Motor neuron (in vitro differentiated cells): Measurements from ENCODE around the gene CLIP3. TPM values are rescaled to one million over a fixed set of nuclear protein-coding genes. Genes with fewer than 3 reads are reported as not detected.

ENCODE experiments used
- ATAC-seq, 8 experiments: fragments of 200-7000 bp; cut with Tn5 transposase; replicated peaks in 6 of 8; 2 replicates each; pipeline ENCODE4 v1.8.0; 2021; ENCODE audit warnings: mild to moderate bottlenecking in 8 of 8, moderate library complexity in 8 of 8
- H3K27ac ChIP-seq, 2 donors: fragments of 250-450 bp; sonication (Bioruptor Pico); 2 replicates each; pipeline ENCODE4 v1.9.0; 2021; ENCODE audit warnings: antibody characterized with exemption in 2 of 2, mild to moderate bottlenecking in 2 of 2, moderate library complexity in 1 of 2
- H3K4me1 ChIP-seq, 2 donors: fragments of 250-450 bp; sonication (Bioruptor Pico); replicated peaks in 1 of 2; 2 replicates each; pipeline ENCODE4 v1.6.1; 2021; ENCODE audit warnings: antibody characterized with exemption in 2 of 2, mild to moderate bottlenecking in 2 of 2, moderate library complexity in 1 of 2
- H3K4me3 ChIP-seq, 5 donors: fragments of 250-450 bp; sonication (Bioruptor Pico); 2 replicates each; pipeline ENCODE4 v1.9.0; 2021; ENCODE audit warnings: antibody characterized with exemption in 5 of 5, mild to moderate bottlenecking in 5 of 5, moderate library complexity in 4 of 5
- WGBS, 10 experiments: fragments of 450-650 bp; shearing (Covaris generic); methylation state at CpG; one replicate each; pipeline ENCODE4 v1.0.0; 2022; 5-methylcytosine and 5-hydroxymethylcytosine counted together
- in situ Hi-C, 9 experiments: fragments of 400-800 bp; cut with MboI; loops; one replicate each; pipeline ENCODE4 v1.15.0; 2021; ENCODE audit warnings: low sequenced_read_pairs in 9 of 9, low pct_unique_long_range_greater_than_20kb in 2 of 9; ENCODE audit not compliant: unreplicated experiment in 9 of 9
- total RNA-seq, 8 experiments: library from RNA; unstranded; fragments of 300-600 nt; gene quantifications; 2 replicates each; pipeline versions ENCODE4 v1.2.3 to v1.2.4, GENCODE V29; 2022

CLIP3 gene
- total RNA-seq, 8 experiments from 2014 or later = 2.7 to 33.8 (median 13.1) TPM

- Histone ChIP-seq H3K4me3 (peak overlapping the region; percentile 12 to 27 (median 14)), H3K4me1 (peaks cover 10 to 12% of the 10 kb centered on the region in 2 donors), H3K27ac (peak overlapping the region in 1 of 2 donors; percentile 68)
- in situ Hi-C loops = no loop called here
- 89 to 100% (median 97%) methylated on average over 1 to 3 of the region's 15 CpGs; no CpG with 5 or more reads in 6 of the 10 experiments for WGBS, 10 experiments
- ATAC-seq = no peak
Observed at GRCh38 chr19:36009633-36010379, 22.9 kb downstream of the CLIP3 start.

- peak; percentile 5 to 68 (median 34) for ATAC-seq
- in situ Hi-C loops = no loop called here
- peak overlapping the region in 1 of 2 donors; percentile 68 for H3K27ac ChIP-seq
- WGBS, 10 experiments = 0 to 2% methylated on average over 1 to 7 of the region's 50 CpGs; no CpG with 5 or more reads in 8 of the 10 experiments
- peak overlapping the region; percentile 12 to 27 (median 14) for H3K4me3 ChIP-seq
- peaks cover 10 to 11% of the 10 kb centered on the region in 2 donors for H3K4me1 ChIP-seq
Observed at GRCh38 chr19:36009220-36009619, 23.5 kb downstream of the CLIP3 start.

- peaks cover 10% of the 10 kb centered on the region in 2 donors for H3K4me1 ChIP-seq
- peak in 2 of 8 experiments; percentile 2 to 5 for ATAC-seq
- peak within 1 kb of the TSS in 1 of 2 donors; percentile 68 for H3K27ac ChIP-seq
- H3K4me3 ChIP-seq = peak within 1 kb of the TSS; percentile 12 to 27 (median 14)
- in situ Hi-C loops = no loop called here
- WGBS, 10 experiments = 20 to 100% (median 84%) methylated on average over 1 to 6 of the region's 19 CpGs; no CpG with 5 or more reads in 3 of the 10 experiments
Observed at GRCh38 chr19:36008336-36008978, 24.2 kb downstream of the CLIP3 start, which contains the start of gene SYNE4. TSS of gene SYNE4 (minus strand) at chr19:36008813. CDS start at chr19:36008681, 132 bp downstream.

GRCh38 chr19:36006955-36007354, 25.7 kb downstream of the CLIP3 start:
- in situ Hi-C loops = no loop called here
- H3K4me1 ChIP-seq = peaks cover 7% of the 10 kb centered on the region in 2 donors
- H3K27ac ChIP-seq = no peak overlapping the region
- no peak for ATAC-seq
- no peak overlapping the region for H3K4me3 ChIP-seq
- 50 to 94% (median 70%) methylated on average over 1 to 2 of the region's 5 CpGs; no CpG with 5 or more reads in 6 of the 10 experiments for WGBS, 10 experiments

GRCh38 chr19:36003284-36003683, 29.4 kb downstream of the CLIP3 start:
- 95% methylated on average over 3 of the region's 4 CpGs; no CpG with 5 or more reads in 9 of the 10 experiments for WGBS, 10 experiments
- ATAC-seq = no peak
- H3K4me3 ChIP-seq = no peak overlapping the region
- H3K27ac ChIP-seq = no peak overlapping the region
- in situ Hi-C loops = no loop called here
- H3K4me1 ChIP-seq = peaks cover 0 to under 1% of the 10 kb centered on the region in 2 donors

- in situ Hi-C loops = no loop called here
- ATAC-seq = no peak
- 100% methylated on average over 1 to 2 of the region's 3 CpGs; no CpG with 5 or more reads in 7 of the 10 experiments for WGBS, 10 experiments
- Histone ChIP-seq H3K4me1 (no peaks in the 10 kb centered on the region), H3K27ac (no peak overlapping the region), H3K4me3 (no peak overlapping the region)
Observed at GRCh38 chr19:36001605-36002004, 31.1 kb downstream of the CLIP3 start.

GRCh38 chr19:35996777-35997176, 35.9 kb downstream of the CLIP3 start:
- in situ Hi-C loops = no loop called here
- no peak overlapping the region for H3K27ac ChIP-seq

GRCh38 chr19:35995048-35995993, 37.4 kb downstream of the CLIP3 start, which contains the start of gene SDHAF1:
TSS of gene SDHAF1 (plus strand) at chr19:35995188. CDS start at chr19:35995275, 87 bp downstream.
- Histone ChIP-seq H3K27ac (peak within 1 kb of the TSS; percentile 56 to 70), H3K4me1 (peaks cover 8 to 11% of the 10 kb centered on the region in 2 donors), H3K4me3 (peak within 1 kb of the TSS; percentile 53 to 92 (median 62))
- in situ Hi-C loops = no loop called here
- ATAC-seq = peak; percentile 85 to 96 (median 96)
- 0 to 4% (median 1%) methylated on average over 5 to 19 of the region's 97 CpGs; no CpG with 5 or more reads in 6 of the 10 experiments for WGBS, 10 experiments

More at GRCh38 chr19:35996777-35997176, 35.9 kb downstream of the CLIP3 start:
- no peak for ATAC-seq
- no peak overlapping the region for H3K4me3 ChIP-seq
- 60 to 100% (median 78%) methylated on average over 1 to 4 of the region's 8 CpGs; no CpG with 5 or more reads in 4 of the 10 experiments for WGBS, 10 experiments
- H3K4me1 ChIP-seq = peaks cover 8 to 11% of the 10 kb centered on the region in 2 donors

- H3K4me1 ChIP-seq = peaks cover 8 to 11% of the 10 kb centered on the region in 2 donors
- peak overlapping the region in 1 of 5 donors; percentile 62 for H3K4me3 ChIP-seq
- WGBS, 10 experiments = 7 to 100% (median 89%) methylated on average over 1 to 20 of the region's 49 CpGs; no CpG with 5 or more reads in 2 of the 10 experiments
- peak in 1 of 8 experiments; percentile 1 for ATAC-seq
- H3K27ac ChIP-seq = no peak overlapping the region
- in situ Hi-C loops = no loop called here
Observed at GRCh38 chr19:35993923-35994598, 38.6 kb downstream of the CLIP3 start.

GRCh38 chr19:35992907-35993765, 39.5 kb downstream of the CLIP3 start:
- 0 to 100% (median 85%) methylated on average over 1 to 5 of the region's 8 CpGs for WGBS, 10 experiments
- peaks cover 8 to 11% of the 10 kb centered on the region in 2 donors for H3K4me1 ChIP-seq
- no peak overlapping the region for H3K27ac ChIP-seq
- in situ Hi-C loops = no loop called here
- H3K4me3 ChIP-seq = no peak overlapping the region
- no peak for ATAC-seq

GRCh38 chr19:35991731-35992450, 40.8 kb downstream of the CLIP3 start:
- no peak for ATAC-seq
- 40 to 100% (median 72%) methylated on average over 1 to 5 of the region's 7 CpGs for WGBS, 10 experiments
- in situ Hi-C loops = no loop called here

More at GRCh38 chr19:35991731-35992450, 40.8 kb downstream of the CLIP3 start:
- H3K4me3 ChIP-seq = no peak overlapping the region
- H3K27ac ChIP-seq = no peak overlapping the region
- H3K4me1 ChIP-seq = peaks cover 8 to 11% of the 10 kb centered on the region in 2 donors
